ENCODE measurements around the gene MRPL49.

DNA sequence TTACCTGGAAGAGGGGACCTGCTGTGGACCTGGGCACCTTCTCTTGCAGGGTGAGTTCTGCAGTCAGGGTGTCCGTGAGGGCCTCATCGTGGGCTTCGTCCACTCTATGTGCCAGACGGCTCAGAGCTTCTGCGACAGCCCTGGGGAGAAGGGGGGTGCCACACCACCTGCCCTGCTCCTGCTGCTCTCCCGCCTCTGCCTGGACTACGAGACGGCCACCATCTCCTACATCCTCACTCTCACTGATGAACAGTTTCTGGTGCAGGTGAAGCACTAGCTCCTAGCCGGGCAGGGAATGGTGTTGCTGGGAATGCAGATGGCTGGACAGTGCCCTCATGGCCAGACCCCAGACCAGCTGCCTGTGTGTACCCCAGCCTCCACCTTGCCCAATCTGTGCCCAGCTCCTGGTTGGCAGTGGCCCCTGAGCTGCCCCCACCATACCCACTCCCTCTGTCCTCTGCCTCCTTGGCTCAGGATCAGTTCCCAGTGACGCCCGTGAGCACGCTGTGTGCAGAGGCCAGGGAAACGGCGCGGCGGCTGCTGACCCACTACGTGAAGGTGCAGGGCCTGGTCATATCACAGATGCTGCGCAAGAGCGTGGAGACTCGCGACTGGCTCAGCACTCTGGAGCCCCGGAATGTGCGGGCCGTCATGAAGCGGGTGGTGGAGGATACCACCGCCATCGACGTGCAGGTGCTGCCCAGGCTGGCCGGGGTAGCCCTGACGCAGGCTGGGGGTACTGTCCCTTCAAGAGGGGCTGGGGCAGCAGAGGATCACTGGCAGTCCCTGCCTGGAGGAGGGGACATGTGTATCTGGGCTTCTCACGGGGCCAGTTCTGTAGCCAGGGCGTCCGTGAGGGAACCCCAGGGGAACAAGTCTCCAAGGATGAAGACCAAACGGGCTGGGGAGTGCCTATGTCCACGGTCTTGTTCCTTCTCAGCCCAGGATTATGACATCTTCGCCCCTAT lies 12.6 kb upstream of the MRPL49 start:
- TF ChIP-seq, protein P1, sequence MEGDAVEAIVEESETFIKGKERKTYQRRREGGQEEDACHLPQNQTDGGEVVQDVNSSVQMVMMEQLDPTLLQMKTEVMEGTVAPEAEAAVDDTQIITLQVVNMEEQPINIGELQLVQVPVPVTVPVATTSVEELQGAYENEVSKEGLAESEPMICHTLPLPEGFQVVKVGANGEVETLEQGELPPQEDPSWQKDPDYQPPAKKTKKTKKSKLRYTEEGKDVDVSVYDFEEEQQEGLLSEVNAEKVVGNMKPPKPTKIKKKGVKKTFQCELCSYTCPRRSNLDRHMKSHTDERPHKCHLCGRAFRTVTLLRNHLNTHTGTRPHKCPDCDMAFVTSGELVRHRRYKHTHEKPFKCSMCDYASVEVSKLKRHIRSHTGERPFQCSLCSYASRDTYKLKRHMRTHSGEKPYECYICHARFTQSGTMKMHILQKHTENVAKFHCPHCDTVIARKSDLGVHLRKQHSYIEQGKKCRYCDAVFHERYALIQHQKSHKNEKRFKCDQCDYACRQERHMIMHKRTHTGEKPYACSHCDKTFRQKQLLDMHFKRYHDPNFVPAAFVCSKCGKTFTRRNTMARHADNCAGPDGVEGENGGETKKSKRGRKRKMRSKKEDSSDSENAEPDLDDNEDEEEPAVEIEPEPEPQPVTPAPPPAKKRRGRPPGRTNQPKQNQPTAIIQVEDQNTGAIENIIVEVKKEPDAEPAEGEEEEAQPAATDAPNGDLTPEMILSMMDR (IDR thresholded peaks at IDR 0.05; ENCODE audit: low read length), result no peak
- TF ChIP-seq EZH2 (optimal IDR thresholded peaks at IDR 0.05; ENCODE audit: low read depth, low read length), result no peak
- no peak for TF ChIP-seq EZH2phosphoT487 (IDR thresholded peaks at IDR 0.05; ENCODE audit: low read length)

Measured in MM.1S (cell line).